C4-2B (cell line): Measurements from ENCODE around the gene CYP19A1.

Source experiments
- H3K27ac ChIP-seq: fragments of 450-650 bp; 2 replicates; pipeline ENCODE4 v1.5.1; 2017
- ZFX ChIP-seq: fragments of 450-650 bp; IDR thresholded peaks from 2 replicates; pipeline ENCODE4 v1.6.1; 2017
- TF ChIP-seq, protein P1 (sequence below): fragments of 450-650 bp; conservative IDR thresholded peaks from 2 replicates; pipeline ENCODE4 v1.5.1; 2017; ENCODE audit warnings: mild to moderate bottlenecking

Gene CYP19A1

GRCh38 chr15:51311510-51311909 lies 26.9 kb downstream of the CYP19A1 start:
- TF ChIP-seq, protein P1, sequence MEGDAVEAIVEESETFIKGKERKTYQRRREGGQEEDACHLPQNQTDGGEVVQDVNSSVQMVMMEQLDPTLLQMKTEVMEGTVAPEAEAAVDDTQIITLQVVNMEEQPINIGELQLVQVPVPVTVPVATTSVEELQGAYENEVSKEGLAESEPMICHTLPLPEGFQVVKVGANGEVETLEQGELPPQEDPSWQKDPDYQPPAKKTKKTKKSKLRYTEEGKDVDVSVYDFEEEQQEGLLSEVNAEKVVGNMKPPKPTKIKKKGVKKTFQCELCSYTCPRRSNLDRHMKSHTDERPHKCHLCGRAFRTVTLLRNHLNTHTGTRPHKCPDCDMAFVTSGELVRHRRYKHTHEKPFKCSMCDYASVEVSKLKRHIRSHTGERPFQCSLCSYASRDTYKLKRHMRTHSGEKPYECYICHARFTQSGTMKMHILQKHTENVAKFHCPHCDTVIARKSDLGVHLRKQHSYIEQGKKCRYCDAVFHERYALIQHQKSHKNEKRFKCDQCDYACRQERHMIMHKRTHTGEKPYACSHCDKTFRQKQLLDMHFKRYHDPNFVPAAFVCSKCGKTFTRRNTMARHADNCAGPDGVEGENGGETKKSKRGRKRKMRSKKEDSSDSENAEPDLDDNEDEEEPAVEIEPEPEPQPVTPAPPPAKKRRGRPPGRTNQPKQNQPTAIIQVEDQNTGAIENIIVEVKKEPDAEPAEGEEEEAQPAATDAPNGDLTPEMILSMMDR = no peak
- no peak for TF ChIP-seq ZFX
- no peak overlapping the region; the same call in 1 of the 2 replicates for H3K27ac ChIP-seq

GRCh38 chr15:51310064-51310463 lies 28.3 kb downstream of the CYP19A1 start:
- H3K27ac ChIP-seq = no peak overlapping the region
- TF ChIP-seq ZFX = no peak
- TF ChIP-seq, protein P1 = no peak

- H3K27ac ChIP-seq = no peak overlapping the region
- TF ChIP-seq, protein P1 = no peak
- no peak for TF ChIP-seq ZFX
These were observed 30.6 kb downstream of the CYP19A1 start for GRCh38 chr15:51307811-51308210.

- no peak overlapping the region for H3K27ac ChIP-seq
- TF ChIP-seq, protein P1 = no peak
- TF ChIP-seq ZFX = no peak
These were observed 31.1 kb downstream of the CYP19A1 start for GRCh38 chr15:51307325-51307724.

GRCh38 chr15:51303462-51303980 lies 34.9 kb downstream of the CYP19A1 start:
- no peak overlapping the region; the same call in 1 of the 2 replicates for H3K27ac ChIP-seq

GRCh38 chr15:51302480-51302879 lies 35.9 kb downstream of the CYP19A1 start:
- no peak overlapping the region for H3K27ac ChIP-seq
- TF ChIP-seq ZFX = no peak
- TF ChIP-seq, protein P1 = no peak

More at GRCh38 chr15:51303462-51303980, 34.9 kb downstream of the CYP19A1 start:
- TF ChIP-seq, protein P1 = no peak
- no peak for TF ChIP-seq ZFX

- TF ChIP-seq, protein P1 = no peak
- no peak for TF ChIP-seq ZFX
- no peak overlapping the region for H3K27ac ChIP-seq
These were observed 39.0 kb downstream of the CYP19A1 start for GRCh38 chr15:51299187-51300015.
